HepG2 (cell line): ENCODE measurements around the gene DTD2. TPM values are rescaled to one million over a fixed set of nuclear protein-coding genes. Genes with fewer than 3 reads are reported as not detected.
A peak's percentile ranks its signal among the peaks of the same experiment; 100 is the strongest.

Experiments used
- ARID2 ChIP-seq: sonication (generic); formaldehyde crosslinking; IDR thresholded peaks from 2 replicates; pipeline ENCODE4 v1.8.1; 2022; ENCODE audit warnings: mild to moderate bottlenecking, missing genetic modification reagents, borderline replicate concordance
- CBX1 ChIP-seq: IDR thresholded peaks from one replicate; pipeline ENCODE4 v1.6.1; 2016; ENCODE audit warnings: antibody characterized with exemption, low read depth
- CREB1 ChIP-seq, 2 experiments: fragments of 450-650 bp in 1 of 2; IDR thresholded peaks; 2 replicates each; pipeline ENCODE4 v1.6.1; 2016 to 2017; ENCODE audit warnings: control low read depth in 1 of 2, mild to moderate bottlenecking in 1 of 2, missing compliant biosample characterization in 1 of 2, missing genetic modification characterization in 1 of 2
- DNMT1 ChIP-seq: sonication (generic); formaldehyde crosslinking; IDR thresholded peaks from 2 replicates; pipeline ENCODE4 v1.5.1; 2020; ENCODE audit warnings: mild to moderate bottlenecking, missing genetic modification reagents
- GATA4 ChIP-seq: sonication (generic); IDR thresholded peaks from 2 replicates; pipeline ENCODE4 v1.6.1; 2016; ENCODE audit warnings: antibody characterized with exemption, low read depth, borderline replicate concordance
- JDP2 ChIP-seq: sonication (generic); formaldehyde crosslinking; IDR thresholded peaks from 2 replicates; pipeline ENCODE4 v1.8.1; 2022; ENCODE audit warnings: missing genetic modification reagents, borderline replicate concordance
- MEF2D ChIP-seq: sonication (generic); formaldehyde crosslinking; IDR thresholded peaks from 2 replicates; pipeline ENCODE4 v1.5.1; 2020; ENCODE audit warnings: mild to moderate bottlenecking, missing genetic modification reagents
- TAF15 ChIP-seq: fragments of 200-400 bp; formaldehyde crosslinking; IDR thresholded peaks from one replicate; pipeline ENCODE4 v1.6.1; 2018; ENCODE audit warnings: mild to moderate bottlenecking, low read depth, low read length; ENCODE audit not compliant: poor library complexity, severe bottlenecking
- ZBTB7B ChIP-seq: sonication (generic); formaldehyde crosslinking; IDR thresholded peaks from 2 replicates; pipeline ENCODE4 v1.4.0; 2020; ENCODE audit warnings: missing genetic modification reagents
- ZMYM2 ChIP-seq: sonication (generic); formaldehyde crosslinking; IDR thresholded peaks from 2 replicates; pipeline ENCODE4 v1.8.0; 2022; ENCODE audit warnings: mild to moderate bottlenecking, missing genetic modification reagents
- ZNF12 ChIP-seq: sonication (generic); formaldehyde crosslinking; IDR thresholded peaks from 2 replicates; pipeline ENCODE4 v1.5.0; 2020; ENCODE audit warnings: missing genetic modification reagents
- ZNF136 ChIP-seq: sonication (generic); formaldehyde crosslinking; IDR thresholded peaks from 2 replicates; pipeline ENCODE4 v1.8.1; 2022; ENCODE audit warnings: low read depth, mild to moderate bottlenecking, moderate library complexity, missing genetic modification reagents
- ZNF296 ChIP-seq: sonication (generic); formaldehyde crosslinking; conservative IDR thresholded peaks from 2 replicates; pipeline ENCODE4 v1.5.0; 2020; ENCODE audit warnings: mild to moderate bottlenecking, missing genetic modification reagents
- ZNF598 ChIP-seq: sonication (generic); formaldehyde crosslinking; IDR thresholded peaks from 2 replicates; pipeline ENCODE4 v1.5.1; 2020; ENCODE audit warnings: mild to moderate bottlenecking, missing genetic modification reagents, borderline replicate concordance
- ZNF776 ChIP-seq: sonication (generic); formaldehyde crosslinking; IDR thresholded peaks from 2 replicates; pipeline ENCODE4 v1.4.0; 2020; ENCODE audit warnings: mild to moderate bottlenecking, missing genetic modification reagents
- ZSCAN29 ChIP-seq: sonication (generic); formaldehyde crosslinking; conservative IDR thresholded peaks from 2 replicates; pipeline ENCODE4 v1.4.0; 2020; ENCODE audit warnings: mild to moderate bottlenecking, missing genetic modification reagents
- polyA plus RNA-seq, 8 experiments: library from polyadenylated mRNA; depleted of rRNA in 3 of 8; stranded (reverse) in 7 of 8; unstranded in 1 of 8; fragments of >200 nt; fragmentation: Illumina TruSeq in 4 of 8; extraction: Trizol in 4 of 8; gene quantifications; 2 replicates each; pipeline versions ENCODE4 v1.2.1 to v1.2.3, GENCODE V29; 2011 to 2016; ENCODE audit warnings: low read depth in 4 of 8, missing spikeins in 1 of 8, mixed read lengths in 1 of 8; ENCODE audit not compliant: insufficient read depth in 1 of 8
- total RNA-seq, 5 experiments: library from RNA; depleted of rRNA; stranded (reverse); fragments of >200 nt; fragmentation: Illumina TruSeq; extraction: Trizol; gene quantifications; 2 replicates each; pipeline ENCODE4 v1.2.3, GENCODE V29; 2016; ENCODE audit warnings: low read depth in 1 of 5
- TF ChIP-seq, protein P1 (sequence below): sonication (generic); formaldehyde crosslinking; IDR thresholded peaks from 2 replicates; pipeline ENCODE4 v1.5.1; 2020; ENCODE audit warnings: mild to moderate bottlenecking, missing genetic modification reagents
- TF ChIP-seq, protein P2 (sequence below): sonication (generic); formaldehyde crosslinking; IDR thresholded peaks from 2 replicates; pipeline ENCODE4 v1.4.0; 2020; ENCODE audit warnings: missing genetic modification reagents, borderline replicate concordance
- TF ChIP-seq, protein P3 (sequence below): sonication (generic); formaldehyde crosslinking; IDR thresholded peaks from 2 replicates; pipeline ENCODE4 v1.5.1; 2020; ENCODE audit warnings: missing genetic modification reagents, mild to moderate bottlenecking, borderline replicate concordance
- TF ChIP-seq, protein P4 (sequence below): sonication (generic); formaldehyde crosslinking; IDR thresholded peaks from 2 replicates; pipeline ENCODE4 v1.4.0; 2020; ENCODE audit warnings: mild to moderate bottlenecking, missing genetic modification reagents

The DTD2 gene
- total and polyA plus RNA-seq, 2 of the 13 experiments (the other 11 are each of a cell fraction or from before 2014, with no cell fraction given): 22.3 to 49.8 TPM

DNA sequence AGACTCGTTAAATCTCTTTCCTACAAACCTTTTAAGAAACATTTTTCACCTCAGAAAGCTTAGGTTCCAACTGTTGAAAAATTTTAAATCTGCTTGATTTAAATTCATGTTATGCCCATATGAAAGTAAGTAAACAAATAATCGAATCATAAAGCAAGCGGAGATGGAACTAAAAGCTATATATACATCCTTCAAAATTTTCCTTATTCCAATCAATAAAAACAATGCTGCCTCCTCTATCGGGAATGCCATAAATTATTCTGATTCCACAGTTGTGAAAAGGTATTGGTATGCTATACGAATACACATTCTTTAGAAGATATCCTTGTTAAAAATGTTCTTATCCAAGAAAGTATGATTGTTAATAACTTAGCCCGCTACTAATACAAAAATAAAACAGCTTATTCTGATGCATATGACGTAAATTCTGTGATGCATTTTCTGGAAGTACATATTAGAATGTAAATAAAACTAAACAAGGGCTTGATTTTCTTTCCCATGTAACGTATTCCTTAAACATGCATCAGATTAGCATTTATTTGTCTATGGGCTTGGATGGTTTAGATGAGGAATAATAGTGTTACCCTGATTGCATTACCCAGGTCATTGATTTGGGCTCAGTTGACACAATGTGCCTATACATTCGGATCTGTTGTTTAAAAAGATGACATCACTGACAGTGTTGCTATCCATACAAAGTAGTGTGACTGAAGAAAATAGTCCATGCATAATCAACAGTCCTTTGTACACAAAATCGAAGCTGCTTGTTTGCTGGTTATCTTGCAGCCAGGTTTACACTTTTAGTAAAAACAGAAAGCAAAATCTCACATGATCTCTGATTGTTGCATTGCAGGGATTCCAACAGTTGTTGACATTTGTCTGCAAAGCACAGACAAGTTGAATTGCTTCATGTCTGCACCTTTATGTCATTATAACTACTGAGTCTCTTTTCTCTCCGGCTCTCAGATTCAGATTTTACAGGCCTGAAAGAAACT lies 656 bp upstream of the DTD2 start (continued):
- TF ChIP-seq, protein P1, sequence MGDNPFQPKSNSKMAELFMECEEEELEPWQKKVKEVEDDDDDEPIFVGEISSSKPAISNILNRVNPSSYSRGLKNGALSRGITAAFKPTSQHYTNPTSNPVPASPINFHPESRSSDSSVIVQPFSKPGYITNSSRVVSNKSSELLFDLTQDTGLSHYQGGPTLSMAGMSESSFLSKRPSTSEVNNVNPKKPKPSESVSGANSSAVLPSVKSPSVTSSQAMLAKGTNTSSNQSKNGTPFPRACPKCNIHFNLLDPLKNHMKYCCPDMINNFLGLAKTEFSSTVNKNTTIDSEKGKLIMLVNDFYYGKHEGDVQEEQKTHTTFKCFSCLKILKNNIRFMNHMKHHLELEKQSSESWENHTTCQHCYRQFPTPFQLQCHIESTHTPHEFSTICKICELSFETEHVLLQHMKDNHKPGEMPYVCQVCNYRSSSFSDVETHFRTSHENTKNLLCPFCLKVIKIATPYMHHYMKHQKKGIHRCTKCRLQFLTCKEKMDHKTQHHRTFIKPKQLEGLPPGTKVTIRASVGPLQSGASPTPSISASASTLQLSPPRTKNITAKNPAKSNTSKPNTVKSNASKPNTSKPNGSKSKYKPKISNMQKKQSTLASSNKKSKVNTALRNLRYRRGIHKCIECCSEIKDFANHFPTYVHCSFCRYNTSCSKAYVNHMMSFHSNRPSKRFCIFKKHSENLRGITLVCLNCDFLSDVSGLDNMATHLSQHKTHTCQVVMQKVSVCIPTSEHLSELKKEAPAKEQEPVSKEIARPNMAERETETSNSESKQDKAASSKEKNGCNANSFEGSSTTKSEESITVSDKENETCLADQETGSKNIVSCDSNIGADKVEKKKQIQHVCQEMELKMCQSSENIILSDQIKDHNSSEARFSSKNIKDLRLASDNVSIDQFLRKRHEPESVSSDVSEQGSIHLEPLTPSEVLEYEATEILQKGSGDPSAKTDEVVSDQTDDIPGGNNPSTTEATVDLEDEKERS (CRISPR knock-in tag): 0 out of 2 replicates have a peak, but pooled peaks have one; percentile 89
- TF ChIP-seq DNMT1 (CRISPR knock-in tag) (no peak), MEF2D (CRISPR knock-in tag) (peak; percentile 52; the same call in 1 of the 2 replicates), TAF15 (no peak), ZBTB7B (no peak), ZSCAN29 (CRISPR knock-in tag) (no peak), CREB1 (IDR thresholded peaks at IDR 0.05) (peak; percentile 89), CREB1 (CRISPR knock-in tag; IDR thresholded peaks at IDR 0.05) (peak; percentile 70; the same call in 1 of the 2 replicates), ZNF598 (CRISPR knock-in tag) (no peak), CBX1 (no peak), ZNF776 (CRISPR knock-in tag) (no peak), ZNF296 (CRISPR knock-in tag) (no peak), ARID2 (CRISPR knock-in tag) (no peak), ZNF136 (no peak), ZNF12 (no peak), JDP2 (CRISPR knock-in tag) (no peak), ZMYM2 (CRISPR knock-in tag) (no peak), GATA4 (no peak)
- TF ChIP-seq, protein P2, sequence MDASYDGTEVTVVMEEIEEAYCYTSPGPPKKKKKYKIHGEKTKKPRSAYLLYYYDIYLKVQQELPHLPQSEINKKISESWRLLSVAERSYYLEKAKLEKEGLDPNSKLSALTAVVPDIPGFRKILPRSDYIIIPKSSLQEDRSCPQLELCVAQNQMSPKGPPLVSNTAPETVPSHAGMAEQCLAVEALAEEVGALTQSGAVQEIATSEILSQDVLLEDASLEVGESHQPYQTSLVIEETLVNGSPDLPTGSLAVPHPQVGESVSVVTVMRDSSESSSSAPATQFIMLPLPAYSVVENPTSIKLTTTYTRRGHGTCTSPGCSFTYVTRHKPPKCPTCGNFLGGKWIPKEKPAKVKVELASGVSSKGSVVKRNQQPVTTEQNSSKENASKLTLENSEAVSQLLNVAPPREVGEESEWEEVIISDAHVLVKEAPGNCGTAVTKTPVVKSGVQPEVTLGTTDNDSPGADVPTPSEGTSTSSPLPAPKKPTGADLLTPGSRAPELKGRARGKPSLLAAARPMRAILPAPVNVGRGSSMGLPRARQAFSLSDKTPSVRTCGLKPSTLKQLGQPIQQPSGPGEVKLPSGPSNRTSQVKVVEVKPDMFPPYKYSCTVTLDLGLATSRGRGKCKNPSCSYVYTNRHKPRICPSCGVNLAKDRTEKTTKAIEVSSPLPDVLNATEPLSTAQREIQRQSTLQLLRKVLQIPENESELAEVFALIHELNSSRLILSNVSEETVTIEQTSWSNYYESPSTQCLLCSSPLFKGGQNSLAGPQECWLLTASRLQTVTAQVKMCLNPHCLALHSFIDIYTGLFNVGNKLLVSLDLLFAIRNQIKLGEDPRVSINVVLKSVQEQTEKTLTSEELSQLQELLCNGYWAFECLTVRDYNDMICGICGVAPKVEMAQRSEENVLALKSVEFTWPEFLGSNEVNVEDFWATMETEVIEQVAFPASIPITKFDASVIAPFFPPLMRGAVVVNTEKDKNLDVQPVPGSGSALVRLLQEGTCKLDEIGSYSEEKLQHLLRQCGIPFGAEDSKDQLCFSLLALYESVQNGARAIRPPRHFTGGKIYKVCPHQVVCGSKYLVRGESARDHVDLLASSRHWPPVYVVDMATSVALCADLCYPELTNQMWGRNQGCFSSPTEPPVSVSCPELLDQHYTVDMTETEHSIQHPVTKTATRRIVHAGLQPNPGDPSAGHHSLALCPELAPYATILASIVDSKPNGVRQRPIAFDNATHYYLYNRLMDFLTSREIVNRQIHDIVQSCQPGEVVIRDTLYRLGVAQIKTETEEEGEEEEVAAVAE (CRISPR knock-in tag): peak; percentile 87; the same call in 1 of the 2 replicates
- TF ChIP-seq, protein P3, sequence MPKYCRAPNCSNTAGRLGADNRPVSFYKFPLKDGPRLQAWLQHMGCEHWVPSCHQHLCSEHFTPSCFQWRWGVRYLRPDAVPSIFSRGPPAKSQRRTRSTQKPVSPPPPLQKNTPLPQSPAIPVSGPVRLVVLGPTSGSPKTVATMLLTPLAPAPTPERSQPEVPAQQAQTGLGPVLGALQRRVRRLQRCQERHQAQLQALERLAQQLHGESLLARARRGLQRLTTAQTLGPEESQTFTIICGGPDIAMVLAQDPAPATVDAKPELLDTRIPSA (CRISPR knock-in tag): no peak
- TF ChIP-seq, protein P4, sequence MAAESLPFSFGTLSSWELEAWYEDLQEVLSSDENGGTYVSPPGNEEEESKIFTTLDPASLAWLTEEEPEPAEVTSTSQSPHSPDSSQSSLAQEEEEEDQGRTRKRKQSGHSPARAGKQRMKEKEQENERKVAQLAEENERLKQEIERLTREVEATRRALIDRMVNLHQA (CRISPR knock-in tag): no peak
